GM10248 (cell line): ENCODE data around the gene NEU1.
"Not testable (repeated sequence)": the region's sequence is repeated elsewhere in the genome, so short reads cannot be mapped to it uniquely, and the experiment has no call there.

ENCODE experiments used
- CTCF ChIA-PET: fragments of 300-600 bp; sonication (Branson Sonifier 250); formaldehyde crosslinking; extraction: SDS; loops from one replicate; lab custom pipeline; 2021; ENCODE audit warnings: antibody characterized with exemption; lab: Yijun Ruan, JAX
- POLR2A ChIA-PET: fragments of 350-650 bp; sonication (Branson Sonifier 250); formaldehyde crosslinking; extraction: SDS; loops from one replicate; lab custom pipeline; 2020; ENCODE audit warnings: antibody characterized with exemption; lab: Yijun Ruan, JAX
- DNase-seq: peaks from one replicate; pipeline ENCODE4 v3.0.0; 2012; ENCODE audit errors: extremely low spot score
- CTCF ChIP-seq: IDR thresholded peaks from 2 replicates; pipeline ENCODE4 v1.5.1; 2012; ENCODE audit warnings: mild to moderate bottlenecking, low read depth; ENCODE audit errors: extremely low read depth, missing control alignments, control extremely low read depth

Gene NEU1

GRCh38 chr6:31850765-31851484 lies 11.7 kb downstream of the NEU1 start:
- POLR2A ChIA-PET = interaction anchor here (0.7 to 0.9 kb wide), 2 partner anchors 12 to 36 kb away, joined by 3 to 5 read pairs; partner anchors contain the start of gene NEU1
- CTCF ChIA-PET = interaction anchor here (1.8 kb wide), 1 partner anchor 12 kb away, joined by 4 read pairs; the partner anchor contains the start of gene NEU1
- no peak for DNase-seq
- no peak for TF ChIP-seq CTCF

DNA sequence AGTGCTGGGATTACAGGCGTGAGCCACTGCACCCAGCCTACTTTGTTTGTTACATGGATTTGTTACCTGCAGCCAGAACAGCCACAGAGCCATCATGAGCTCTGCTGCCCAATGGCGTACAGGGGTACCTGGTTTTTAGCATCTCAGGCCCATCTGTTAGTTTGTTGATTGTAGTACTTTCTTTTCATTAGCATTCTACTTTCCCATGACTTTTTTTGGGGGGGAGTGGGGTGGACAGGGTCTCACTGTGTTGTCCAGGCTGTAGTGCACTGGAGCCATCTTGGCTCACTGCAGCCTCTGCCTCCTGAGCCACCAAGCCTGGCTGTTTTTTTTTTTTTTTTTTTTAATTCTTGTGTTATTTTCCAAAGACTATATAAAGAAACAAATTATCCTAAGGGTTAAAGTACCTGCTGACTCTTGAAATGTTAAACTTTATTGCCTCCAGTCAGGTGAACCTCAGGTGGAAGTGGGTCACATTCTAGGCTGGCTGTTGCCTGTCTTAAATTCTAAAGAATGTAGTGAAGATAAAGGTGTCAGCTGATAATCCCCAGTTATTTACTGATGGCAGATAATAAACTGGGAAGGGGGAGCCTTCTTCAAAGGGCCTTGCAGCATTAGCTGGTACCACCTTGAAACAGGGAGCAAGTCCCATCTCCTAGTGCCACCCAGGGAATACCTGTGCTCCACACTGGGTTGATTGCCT lies 15.2 kb downstream of the NEU1 start:
- CTCF ChIA-PET = interaction anchor here (1.2 kb wide), 1 partner anchor 10 kb away, joined by 4 read pairs; no protein-coding TSS in a partner anchor
- DNase-seq = no peak
- TF ChIP-seq CTCF = no peak
- POLR2A ChIA-PET = interaction anchor here (1.2 kb wide), 1 partner anchor 9 kb away, joined by 3 read pairs; no protein-coding TSS in a partner anchor

- CTCF ChIA-PET = interaction anchor here (0.9 to 1.8 kb wide), 3 partner anchors 15 to 75 kb away, joined by 3 read pairs; no protein-coding TSS in a partner anchor
- POLR2A ChIA-PET = interaction anchor here (1.5 kb wide), 1 partner anchor 17 kb away, joined by 5 read pairs; the partner anchor contains the start of gene HSPA1B
- no peak for DNase-seq
- no peak for TF ChIP-seq CTCF
Observed at GRCh38 chr6:31844507-31844906, 18.1 kb downstream of the NEU1 start.

DNA sequence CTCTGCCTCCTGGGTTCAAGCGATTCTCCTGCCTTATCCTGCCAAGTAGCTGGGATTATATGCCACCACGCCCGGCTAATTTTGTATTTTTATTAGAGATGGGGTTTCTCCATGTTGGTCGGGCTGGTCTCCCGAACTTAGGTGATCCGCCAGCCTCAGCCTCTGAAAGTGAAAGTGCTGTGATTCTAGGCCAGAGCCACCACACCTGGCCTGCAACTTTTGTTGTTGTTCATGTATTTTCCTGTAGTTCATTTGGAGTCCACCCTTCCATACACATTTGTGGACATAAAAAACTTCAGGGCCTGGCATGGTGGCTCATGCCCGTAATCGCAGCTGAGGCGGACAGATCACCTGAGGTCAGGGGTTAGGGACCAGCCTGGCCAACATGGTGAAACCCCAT lies 20.6 kb downstream of the NEU1 start:
- DNase-seq = no peak
- ChIA-PET POLR2A (no interaction called here), CTCF (no interaction called here)
- no peak for TF ChIP-seq CTCF

GRCh38 chr6:31839779-31840126 lies 22.9 kb downstream of the NEU1 start:
- CTCF ChIA-PET = interaction anchor here (1.3 to 2.2 kb wide), 3 partner anchors 9 to 70 kb away, joined by 5 read pairs; partner anchors contain the start of gene VARS1
- POLR2A ChIA-PET = interaction anchor here (0.7 to 2.7 kb wide), 3 partner anchors 20 to 188 kb away, joined by 3 to 10 read pairs (median 4); partner anchors contain the start of gene NEU1
- DNase-seq = not testable (repeated sequence)

- TF ChIP-seq CTCF = no peak
- ChIA-PET POLR2A (interaction anchor here (0.6 to 3.9 kb wide), 6 partner anchors 8 to 24 kb away, joined by 3 to 19 read pairs (median 4); partner anchors contain the start of genes HSPA1A, HSPA1B, HSPA1L and NEU1), CTCF (interaction anchor here (1.0 to 2.2 kb wide), 6 partner anchors 8 to 154 kb away, joined by 3 to 5 read pairs (median 4); partner anchors contain the start of gene VARS1)
- DNase-seq = no peak
Observed at GRCh38 chr6:31838968-31839367, 23.7 kb downstream of the NEU1 start.

- not testable (repeated sequence) for DNase-seq
- ChIA-PET CTCF (interaction anchor here (1.0 to 2.2 kb wide), 6 partner anchors 9 to 154 kb away, joined by 3 to 5 read pairs (median 4); partner anchors contain the start of gene VARS1), POLR2A (interaction anchor here (1.0 to 3.9 kb wide), 5 partner anchors 9 to 25 kb away, joined by 3 to 19 read pairs (median 4); partner anchors contain the start of genes HSPA1A, HSPA1B, HSPA1L and NEU1)
Observed at GRCh38 chr6:31838114-31838553, 24.5 kb downstream of the NEU1 start.
